CD4-positive, alpha-beta T cell (primary cell): ENCODE data around the gene QSOX1. TPM values are rescaled to one million over a fixed set of nuclear protein-coding genes. Genes with fewer than 3 reads are reported as not detected.

ENCODE experiments used
- ATAC-seq: fragments of 200-7000 bp; cut with Tn5 transposase; one replicate; pipeline ENCODE4 v1.10.0; 2022; ENCODE audit warnings: mild to moderate bottlenecking; ENCODE audit not compliant: poor library complexity
- CTCF ChIA-PET: fragments of 350-600 bp; sonication (Branson Sonifier 250); formaldehyde crosslinking; loops from one replicate; lab custom pipeline; 2021; ENCODE audit warnings: antibody characterized with exemption, inconsistent platforms; lab: Charles Lee
- POLR2A ChIA-PET: fragments of 350-600 bp; sonication (Branson Sonifier 250); formaldehyde crosslinking; loops from one replicate; lab custom pipeline; 2021; ENCODE audit warnings: antibody characterized with exemption, inconsistent platforms; lab: Charles Lee
- DNase-seq, 14 experiments: peaks; one replicate each; pipeline ENCODE4 v3.0.0-alpha.2; 2013 to 2020; ENCODE audit warnings: mixed read lengths in 2 of 14
- H3K27ac ChIP-seq, 2 donors: one replicate each; pipeline versions ENCODE4 v1.5.1 to v1.7.0; 2013; ENCODE audit warnings: low read length in 2 of 2, low read depth in 1 of 2, mild to moderate bottlenecking in 1 of 2
- H3K27me3 ChIP-seq, 2 experiments: 1 replicate in 1 of 2; 2 replicates in 1 of 2; pipeline versions ENCODE4 v1.6.1 to v1.7.0; 2013; ENCODE audit warnings: low read length in 2 of 2, control low read depth in 1 of 2, mild to moderate bottlenecking in 1 of 2, moderate library complexity in 1 of 2; ENCODE audit not compliant: insufficient read depth in 2 of 2, control insufficient read depth in 1 of 2
- H3K36me3 ChIP-seq: one replicate; pipeline ENCODE4 v1.6.1; 2013; ENCODE audit warnings: low read length, control low read depth; ENCODE audit not compliant: insufficient read depth
- H3K4me1 ChIP-seq: one replicate; pipeline ENCODE4 v1.6.1; 2013; ENCODE audit warnings: low read length, control low read depth; ENCODE audit not compliant: insufficient read depth
- H3K4me3 ChIP-seq: one replicate; pipeline ENCODE4 v1.5.1; 2013; ENCODE audit warnings: mild to moderate bottlenecking, low read length, moderate library complexity
- H3K9me3 ChIP-seq, 2 experiments: 1 replicate in 1 of 2; 2 replicates in 1 of 2; pipeline versions ENCODE4 v1.6.1 to v1.7.0; 2013; ENCODE audit warnings: low read length in 2 of 2, mild to moderate bottlenecking in 2 of 2, control low read depth in 1 of 2, moderate library complexity in 1 of 2; ENCODE audit not compliant: control insufficient read depth in 1 of 2, insufficient read depth in 1 of 2
- H3K27ac Mint-ChIP-seq: one replicate; pipeline ENCODE4 v1.8.0; 2020; ENCODE audit warnings: mixed read lengths
- H3K27me3 Mint-ChIP-seq: one replicate; pipeline ENCODE4 v1.8.0; 2021; ENCODE audit warnings: mixed read lengths
- H3K36me3 Mint-ChIP-seq: one replicate; pipeline ENCODE4 v1.8.0; 2021; ENCODE audit warnings: low read depth, mixed read lengths
- H3K4me1 Mint-ChIP-seq: one replicate; pipeline ENCODE4 v1.8.0; 2021; ENCODE audit warnings: low read depth, mixed read lengths
- H3K4me3 Mint-ChIP-seq: one replicate; pipeline ENCODE4 v1.8.0; 2020; ENCODE audit warnings: mild to moderate bottlenecking, mixed read lengths
- H3K9me3 Mint-ChIP-seq: one replicate; pipeline ENCODE4 v1.8.0; 2020; ENCODE audit warnings: mixed read lengths
- CTCF ChIP-seq: fragments of 200-600 bp; IDR thresholded peaks from one replicate; pipeline ENCODE4 v1.8.0; 2022; ENCODE audit warnings: antibody characterized with exemption, mild to moderate bottlenecking
- intact Hi-C, 2 experiments: fragments of 100-400 bp; cut with DNase I in 1 of 2; cut with micrococcal nuclease in 1 of 2; formaldehyde crosslinking; loops; one replicate each; pipeline versions ENCODE4 v1.15.1 to v1.9.0; 2023 to 2025; cut with DNase I, micrococcal nuclease
- total RNA-seq, 174 experiments: library from RNA in 2 of 174; stranded (reverse) in 2 of 174; gene quantifications; one replicate each; pipeline ENCODE4 v1.2.3 and lab custom pipeline; 2021 to 2026

Gene QSOX1
- total RNA-seq, 2 experiments from 2014 or later, result 13.7 to 14.3 TPM

DNA sequence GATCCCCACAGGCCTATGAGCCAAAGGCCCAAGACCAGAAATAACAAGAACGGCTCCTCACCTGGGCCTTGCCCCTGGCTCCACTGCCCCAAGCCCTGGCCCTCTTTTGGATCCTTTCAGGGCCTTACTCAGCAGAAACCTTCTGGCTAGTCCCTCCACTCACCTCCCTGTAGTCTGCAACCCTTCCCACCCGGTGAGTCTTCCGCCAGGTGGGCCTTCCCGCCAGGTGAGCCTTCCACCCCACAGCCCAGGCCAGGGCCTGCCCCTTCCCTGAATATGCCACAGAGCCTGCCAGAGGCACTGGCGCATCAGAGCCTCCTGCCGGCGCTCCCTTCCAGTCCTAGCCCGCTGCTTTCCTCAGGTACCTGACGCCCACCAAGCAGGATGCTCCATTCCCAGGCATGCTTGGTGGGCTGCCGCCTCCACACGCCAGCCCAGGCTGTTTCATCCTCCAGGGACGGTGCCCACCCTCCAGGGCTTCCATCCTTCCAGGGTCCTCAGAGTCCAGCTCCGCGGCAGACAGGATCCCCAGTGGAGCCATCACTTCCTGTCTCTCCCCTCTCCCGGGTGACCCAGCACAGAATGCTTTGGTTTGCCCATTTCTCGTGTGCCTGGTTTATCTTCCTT, 96.3 kb downstream of the QSOX1 start:
- ChIA-PET POLR2A (no interaction called here), CTCF (no interaction called here)
- H3K4me3 ChIP-seq, result no peak overlapping the region
- H3K27me3 ChIP-seq, result peaks cover 20 to 33% of the 10 kb centered on the region in 2 experiments
- DNase-seq, result no peak
- no peak overlapping the region for H3K27ac ChIP-seq
- Mint-ChIP-seq H3K36me3 (no peaks in the 10 kb centered on the region), H3K4me3 (no peak overlapping the region), H3K27me3 (peaks cover 71% of the 10 kb centered on the region), H3K9me3 (no peaks in the 10 kb centered on the region), H3K4me1 (no peaks in the 10 kb centered on the region), H3K27ac (no peak overlapping the region)
- H3K4me1 ChIP-seq, result no peaks in the 10 kb centered on the region
- H3K36me3 ChIP-seq, result no peaks in the 10 kb centered on the region
- intact Hi-C loops, result no loop called here
- H3K9me3 ChIP-seq, result peaks cover 0 to 5% of the 10 kb centered on the region in 2 experiments
- no peak for TF ChIP-seq CTCF
- no peak for ATAC-seq

GRCh38 chr1:180251526-180252305, 97.0 kb downstream of the QSOX1 start:
- CTCF ChIA-PET, result no interaction called here
- TF ChIP-seq CTCF, result no peak
- no peaks in the 10 kb centered on the region for H3K4me1 ChIP-seq
- DNase-seq (no peak), ATAC-seq (no peak)
- H3K36me3 ChIP-seq, result no peaks in the 10 kb centered on the region
- H3K4me3 Mint-ChIP-seq, result no peak overlapping the region
- POLR2A ChIA-PET, result no interaction called here
- peaks cover 0 to 5% of the 10 kb centered on the region in 2 experiments for H3K9me3 ChIP-seq
- H3K27ac Mint-ChIP-seq, result no peak overlapping the region
- intact Hi-C loops, result loop anchor here (1.0 to 2.0 kb wide), 3 partner anchors 165 to 231 kb away; no protein-coding TSS in a partner anchor
- H3K4me3 ChIP-seq, result no peak overlapping the region
- no peaks in the 10 kb centered on the region for H3K4me1 Mint-ChIP-seq
- H3K27ac ChIP-seq, result no peak overlapping the region
- peaks cover 75% of the 10 kb centered on the region for H3K27me3 Mint-ChIP-seq
- peaks cover 24 to 40% of the 10 kb centered on the region in 2 experiments for H3K27me3 ChIP-seq
- no peaks in the 10 kb centered on the region for H3K36me3 Mint-ChIP-seq
- H3K9me3 Mint-ChIP-seq, result no peaks in the 10 kb centered on the region

DNA sequence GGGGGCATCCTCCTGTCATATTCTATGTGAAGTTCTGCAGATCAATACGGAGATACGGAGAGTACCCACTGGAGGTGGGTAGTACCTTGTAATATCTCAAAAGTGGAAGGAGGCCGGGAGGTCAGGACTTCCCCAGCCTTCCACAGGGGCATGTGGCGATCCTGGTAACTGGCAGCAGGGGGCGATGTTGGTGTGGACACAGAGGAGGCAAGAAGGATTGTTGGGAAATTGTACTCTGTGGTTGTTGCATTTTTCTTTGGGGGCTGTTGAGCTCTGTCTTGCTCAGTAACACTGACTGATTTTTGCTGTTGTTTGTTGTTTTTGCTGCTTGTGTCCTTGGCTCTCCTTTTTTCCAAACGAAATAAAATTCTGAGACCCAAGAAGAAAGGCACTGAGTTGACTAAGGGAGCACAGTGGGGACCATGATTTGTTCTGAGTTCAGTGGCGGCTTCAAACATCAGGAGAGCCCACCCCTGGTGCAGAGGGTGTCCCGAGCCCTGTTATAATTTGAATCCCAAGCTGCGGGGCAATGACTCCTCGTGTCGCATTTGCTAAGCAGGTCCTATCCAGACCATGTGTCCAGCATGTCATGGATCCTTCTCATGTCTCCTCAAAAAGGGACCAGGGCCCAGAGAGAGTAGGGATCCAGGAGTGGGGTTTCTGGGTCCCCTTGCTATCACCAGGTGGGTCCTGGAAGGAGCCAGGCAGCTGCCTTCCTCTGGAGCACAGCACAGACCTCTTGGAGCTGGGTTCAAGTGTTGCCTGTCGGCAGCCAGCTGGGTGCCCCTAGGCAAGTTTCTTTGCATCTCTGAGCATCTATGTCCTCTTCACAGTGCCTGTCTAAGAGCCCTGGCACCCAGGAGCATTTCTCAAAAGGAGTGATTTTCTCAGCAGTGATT, 98.2 kb downstream of the QSOX1 start:
- no peak overlapping the region for H3K27ac Mint-ChIP-seq
- ATAC-seq (peak; percentile 66), DNase-seq (peak; percentile 40 to 78 (median 54))
- no peaks in the 10 kb centered on the region for H3K36me3 ChIP-seq
- no peaks in the 10 kb centered on the region for H3K4me1 ChIP-seq
- peaks cover 27 to 43% of the 10 kb centered on the region in 2 experiments for H3K27me3 ChIP-seq
- no peak overlapping the region for H3K4me3 Mint-ChIP-seq
- H3K4me3 ChIP-seq, result no peak overlapping the region
- H3K9me3 ChIP-seq, result peaks cover 0 to 5% of the 10 kb centered on the region in 2 experiments
- POLR2A ChIA-PET, result no interaction called here
- H3K36me3 Mint-ChIP-seq, result no peaks in the 10 kb centered on the region
- H3K27me3 Mint-ChIP-seq, result peaks cover 78% of the 10 kb centered on the region
- H3K4me1 Mint-ChIP-seq, result no peaks in the 10 kb centered on the region
- intact Hi-C loops, result loop anchor here (1.0 to 2.0 kb wide), 3 partner anchors 164 to 229 kb away; no protein-coding TSS in a partner anchor
- peak; percentile 76 for TF ChIP-seq CTCF
- CTCF ChIA-PET, result interaction anchor here (1.3 kb wide), 1 partner anchor 225 kb away, joined by 4 read pairs; no protein-coding TSS in a partner anchor
- H3K9me3 Mint-ChIP-seq, result no peaks in the 10 kb centered on the region
- H3K27ac ChIP-seq, result no peak overlapping the region
